ENCODE data around the gene FAM81B. TPM values are rescaled to one million over a fixed set of nuclear protein-coding genes. Genes with fewer than 3 reads are reported as not detected.

Gene FAM81B
- polyA plus RNA-seq, 1 of the 3 experiments (the other 2 are of a cell fraction), result 0.21 TPM

DNA sequence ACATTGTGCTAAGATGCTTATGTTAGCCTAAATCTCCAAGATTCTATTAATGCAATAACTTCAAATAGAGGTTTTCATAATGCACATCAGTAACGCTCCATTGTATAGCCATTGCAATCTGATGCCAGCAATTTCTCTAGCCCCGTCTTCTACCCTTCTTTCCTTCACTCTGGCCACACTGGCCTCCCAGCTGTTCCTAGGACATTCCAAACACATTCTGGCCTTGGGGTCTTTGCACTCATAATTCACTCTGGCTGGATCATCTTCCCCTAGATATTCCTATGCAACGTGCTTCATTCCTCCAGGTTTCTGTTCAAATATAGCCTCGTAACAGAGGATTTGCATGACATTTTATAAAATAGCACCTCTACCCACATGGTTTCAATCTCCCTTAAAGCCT lies 23.3 kb downstream of the FAM81B start (continued):
- TF ChIP-seq NRF1 (IDR thresholded peaks at IDR 0.05; ENCODE audit: low read depth, low read length) (no peak), USF1 (IDR thresholded peaks at IDR 0.05; ENCODE audit: borderline replicate concordance, low read depth) (no peak)

DNA sequence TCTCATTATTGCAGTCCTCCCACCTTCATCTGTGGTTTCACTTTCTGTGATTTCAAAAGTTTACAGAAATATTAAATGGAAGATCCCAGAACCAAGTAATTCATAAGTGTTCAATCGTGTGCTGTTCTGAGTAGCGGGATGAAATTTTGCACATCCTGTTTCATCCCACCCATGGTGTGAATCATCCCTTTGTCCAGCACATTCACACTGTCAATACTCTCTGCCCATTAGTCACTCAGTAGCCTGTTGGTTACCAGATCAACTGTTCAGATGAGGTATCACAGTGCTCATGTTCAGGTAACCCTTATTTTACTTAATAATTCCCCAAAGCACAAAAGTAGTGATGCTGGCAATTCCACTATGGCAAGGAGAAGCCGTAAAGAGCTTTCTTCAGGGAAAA lies 26.8 kb downstream of the FAM81B start:
- CTCF ChIA-PET, result no interaction called here
- 31% methylated on average over 3 of the region's 3 CpGs for WGBS (ENCODE audit: low lambda C conversion rate)
- Histone ChIP-seq H2AFZ (ENCODE audit: low read depth) (peak overlapping the region; percentile 19; the same call in 1 of the 2 replicates), H3F3A (replicated peaks; ENCODE audit: insufficient read depth) (no peaks in the 10 kb centered on the region), H3K9ac (no peak overlapping the region), H3K4me3 (ENCODE audit: low read depth in 2 of 2, low read length in 1 of 2) (no peak overlapping the region), H3K27me3 (ENCODE audit: insufficient read depth) (no peaks in the 10 kb centered on the region), H3K9me3 (no peaks in the 10 kb centered on the region), H3K9me2 (peaks cover 3% of the 10 kb centered on the region; the same call in 1 of the 2 replicates), H3K4me2 (peak overlapping the region; percentile 22; the same call in 1 of the 2 replicates), H3K27ac (ENCODE audit: low read depth in 2 of 2, low read length in 1 of 2) (no peak overlapping the region), H3K79me2 (ENCODE audit: insufficient read depth) (no peaks in the 10 kb centered on the region), H4K20me1 (ENCODE audit: insufficient read depth) (no peaks in the 10 kb centered on the region), H3K36me3 (replicated peaks in 1 of 2; ENCODE audit: control insufficient read depth in 1 of 2, insufficient read depth in 2 of 2, low read length in 1 of 2) (no peaks in the 10 kb centered on the region), H3K4me1 (ENCODE audit: control insufficient read depth in 1 of 2, insufficient read depth in 2 of 2, low read depth in 1 of 2, low read length in 1 of 2) (no peaks in the 10 kb centered on the region)
- no peak for TF ChIP-seq RFX5 (IDR thresholded peaks at IDR 0.05; ENCODE audit: low read length)
- no peak for TF ChIP-seq IRF3 (IDR thresholded peaks at IDR 0.05; ENCODE audit: low read depth, low read length)
- no peak for TF ChIP-seq FOXJ3 (CRISPR knock-in tag; IDR thresholded peaks at IDR 0.05)
- no peak for TF ChIP-seq EP300 (IDR thresholded peaks at IDR 0.05; ENCODE audit: borderline replicate concordance in 1 of 2, low read depth in 1 of 2, low read length in 1 of 2)
- TF ChIP-seq NFIC (IDR thresholded peaks at IDR 0.05; ENCODE audit: borderline replicate concordance), result no peak
- DNase-seq, result no peak
- POLR2A ChIA-PET, result no interaction called here

GRCh38 chr5:95422838-95423237 lies 31.7 kb downstream of the FAM81B start:
- Histone ChIP-seq H3K27ac (ENCODE audit: low read depth in 2 of 2, low read length in 1 of 2) (no peak overlapping the region), H3K27me3 (ENCODE audit: insufficient read depth) (no peaks in the 10 kb centered on the region), H3K36me3 (replicated peaks in 1 of 2; ENCODE audit: control insufficient read depth in 1 of 2, insufficient read depth in 2 of 2, low read length in 1 of 2) (no peaks in the 10 kb centered on the region), H3K4me1 (ENCODE audit: control insufficient read depth in 1 of 2, insufficient read depth in 2 of 2, low read depth in 1 of 2, low read length in 1 of 2) (no peaks in the 10 kb centered on the region), H3K9ac (no peak overlapping the region), H3K79me2 (ENCODE audit: insufficient read depth) (no peaks in the 10 kb centered on the region), H3K4me3 (ENCODE audit: low read depth in 2 of 2, low read length in 1 of 2) (no peak overlapping the region), H3K9me2 (no peaks in the 10 kb centered on the region), H3F3A (replicated peaks; ENCODE audit: insufficient read depth) (no peaks in the 10 kb centered on the region), H3K9me3 (no peaks in the 10 kb centered on the region), H3K4me2 (no peak overlapping the region), H4K20me1 (ENCODE audit: insufficient read depth) (no peaks in the 10 kb centered on the region), H2AFZ (ENCODE audit: low read depth) (no peak overlapping the region)
- ChIA-PET POLR2A (no interaction called here), CTCF (no interaction called here)
- no peak for DNase-seq
- 42% methylated on average over 3 of the region's 3 CpGs for WGBS (ENCODE audit: low lambda C conversion rate)
- no peak for TF ChIP-seq MXI1 (IDR thresholded peaks at IDR 0.05; ENCODE audit: low read depth, low read length)
- TF ChIP-seq POLR2AphosphoS5 (IDR thresholded peaks at IDR 0.05; ENCODE audit: low read depth, low read length), result no peak
- no peak for TF ChIP-seq RCOR1 (IDR thresholded peaks at IDR 0.05; ENCODE audit: low read length)
- TF ChIP-seq, protein P1, sequence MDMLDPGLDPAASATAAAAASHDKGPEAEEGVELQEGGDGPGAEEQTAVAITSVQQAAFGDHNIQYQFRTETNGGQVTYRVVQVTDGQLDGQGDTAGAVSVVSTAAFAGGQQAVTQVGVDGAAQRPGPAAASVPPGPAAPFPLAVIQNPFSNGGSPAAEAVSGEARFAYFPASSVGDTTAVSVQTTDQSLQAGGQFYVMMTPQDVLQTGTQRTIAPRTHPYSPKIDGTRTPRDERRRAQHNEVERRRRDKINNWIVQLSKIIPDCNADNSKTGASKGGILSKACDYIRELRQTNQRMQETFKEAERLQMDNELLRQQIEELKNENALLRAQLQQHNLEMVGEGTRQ (IDR thresholded peaks at IDR 0.05; ENCODE audit: borderline replicate concordance, low read depth, low read length), result no peak
- no peak for TF ChIP-seq SIN3A (IDR thresholded peaks at IDR 0.05; ENCODE audit: borderline replicate concordance, low read depth, low read length)
- no peak for TF ChIP-seq GATA2 (CRISPR knock-in tag; IDR thresholded peaks at IDR 0.05)
- peak; percentile 78 for TF ChIP-seq PBX3 (IDR thresholded peaks at IDR 0.05)
- TF ChIP-seq NFIC (IDR thresholded peaks at IDR 0.05; ENCODE audit: borderline replicate concordance), result peak; percentile 76

Data from SK-N-SH (cell line).